IMR-90 (cell line): Measurements from ENCODE around the gene TSPAN33. TPM values are rescaled to one million over a fixed set of nuclear protein-coding genes. Genes with fewer than 3 reads are reported as not detected.

Experiments
- ATAC-seq: fragments of 200-7000 bp; cut with Tn5 transposase; 2 replicates; pipeline ENCODE4 v1.9.1; 2020; ENCODE audit warnings: low read depth, mild to moderate bottlenecking, moderate library complexity
- BruUV-seq: library from RNA; stranded (reverse); fragments of 400-500 nt; replicated peaks from 2 replicates; lab custom pipeline; 2021; lab: Mats Ljungman, UMichigan
- CTCF ChIA-PET: fragments of 300-600 bp; formaldehyde crosslinking; extraction: SDS; loops from one replicate; lab custom pipeline; 2021; ENCODE audit warnings: antibody characterized with exemption; lab: Yijun Ruan, JAX
- POLR2A ChIA-PET: fragments of 300-600 bp; sonication (Branson Sonifier 250); formaldehyde crosslinking; loops from one replicate; lab custom pipeline; 2022; ENCODE audit warnings: antibody characterized with exemption; ENCODE audit not compliant: unreplicated experiment; lab: Charles Lee
- DNase-seq: peaks from one replicate; pipeline ENCODE4 v3.0.0; 2013
- H2AFZ ChIP-seq: replicated peaks from 2 replicates; pipeline ENCODE3; 2013; ENCODE audit warnings: low read length, mild to moderate bottlenecking; ENCODE audit not compliant: poor library complexity
- H2AK5ac ChIP-seq: 2 replicates; pipeline ENCODE4 v1.6.1; 2013; ENCODE audit warnings: low read depth, low read length, inconsistent platforms
- H2AK9ac ChIP-seq: replicated peaks from 2 replicates; pipeline ENCODE3; 2013; ENCODE audit warnings: mild to moderate bottlenecking, low read depth, low read length, moderate library complexity; ENCODE audit not compliant: poor library complexity
- H2BK120ac ChIP-seq: 2 replicates; pipeline ENCODE4 v1.6.1; 2013; ENCODE audit warnings: low read depth, low read length, inconsistent platforms
- H2BK15ac ChIP-seq: 3 replicates; pipeline ENCODE4 v1.6.1; 2013; ENCODE audit warnings: low read depth, low read length, inconsistent platforms
- H2BK20ac ChIP-seq: 2 replicates; pipeline ENCODE4 v1.6.1; 2013; ENCODE audit warnings: low read depth, mild to moderate bottlenecking, inconsistent platforms, low read length, moderate library complexity
- H2BK5ac ChIP-seq: 2 replicates; pipeline ENCODE4 v1.6.1; 2013; ENCODE audit warnings: mild to moderate bottlenecking, low read depth, low read length, inconsistent platforms; ENCODE audit not compliant: poor library complexity, severe bottlenecking
- H3K14ac ChIP-seq: replicated peaks from 2 replicates; pipeline ENCODE4 v1.6.1; 2013; ENCODE audit warnings: low read depth, low read length, inconsistent platforms
- H3K18ac ChIP-seq: 2 replicates; pipeline ENCODE4 v1.6.1; 2013; ENCODE audit warnings: low read depth, low read length, control low read depth
- H3K23ac ChIP-seq: 2 replicates; pipeline ENCODE4 v1.6.1; 2013; ENCODE audit warnings: low read depth, low read length, inconsistent platforms
- H3K27ac ChIP-seq: 2 replicates; pipeline ENCODE4 v1.5.1; 2013; ENCODE audit warnings: mild to moderate bottlenecking, control low read depth, low read length; ENCODE audit not compliant: insufficient read depth
- H3K27me3 ChIP-seq: 2 replicates; pipeline ENCODE4 v1.6.1; 2013; ENCODE audit warnings: low read length; ENCODE audit not compliant: control insufficient read depth, insufficient read depth
- H3K36me3 ChIP-seq: 2 replicates; pipeline ENCODE4 v1.6.1; 2013; ENCODE audit warnings: low read length, mixed read lengths; ENCODE audit not compliant: control insufficient read depth, insufficient read depth
- H3K4ac ChIP-seq: 2 replicates; pipeline ENCODE4 v1.6.1; 2013; ENCODE audit warnings: low read depth, low read length, inconsistent platforms
- H3K4me1 ChIP-seq: 2 replicates; pipeline ENCODE4 v1.6.1; 2013; ENCODE audit warnings: low read length, mixed read lengths; ENCODE audit not compliant: control insufficient read depth, insufficient read depth
- H3K4me2 ChIP-seq: 2 replicates; pipeline ENCODE4 v1.6.1; 2013; ENCODE audit warnings: low read depth, mild to moderate bottlenecking, control low read depth, low read length, moderate library complexity
- H3K4me3 ChIP-seq: 2 replicates; pipeline ENCODE4 v1.5.1; 2013; ENCODE audit warnings: low read depth, mild to moderate bottlenecking, control low read depth, low read length, moderate library complexity; ENCODE audit not compliant: insufficient read depth
- H3K56ac ChIP-seq: 2 replicates; pipeline ENCODE4 v1.6.1; 2013; ENCODE audit warnings: low read length, inconsistent platforms; ENCODE audit not compliant: insufficient read depth; ENCODE audit errors: extremely low read depth
- H3K79me1 ChIP-seq, 2 experiments: 2 replicates each; pipeline ENCODE4 v1.6.1; 2013; ENCODE audit warnings: low read length in 2 of 2, inconsistent platforms in 1 of 2, low read depth in 1 of 2
- H3K9ac ChIP-seq: 2 replicates; pipeline ENCODE4 v1.6.1; 2013; ENCODE audit warnings: low read depth, low read length, control low read depth
- H3K9me1 ChIP-seq: 2 replicates; pipeline ENCODE4 v1.6.1; 2013; ENCODE audit warnings: low read length, inconsistent platforms; ENCODE audit not compliant: insufficient read depth
- H3K9me3 ChIP-seq: 2 replicates; pipeline ENCODE4 v1.6.1; 2013; ENCODE audit warnings: low read length; ENCODE audit not compliant: control insufficient read depth, insufficient read depth
- H4K20me1 ChIP-seq: 2 replicates; pipeline ENCODE4 v1.6.1; 2013; ENCODE audit warnings: low read length, inconsistent platforms; ENCODE audit not compliant: insufficient read depth
- H4K5ac ChIP-seq: 2 replicates; pipeline ENCODE4 v1.6.1; 2013; ENCODE audit warnings: mild to moderate bottlenecking, low read depth, low read length, control low read depth
- H4K8ac ChIP-seq, 2 experiments: 2 replicates each; pipeline ENCODE4 v1.6.1; 2013; ENCODE audit warnings: low read depth in 2 of 2, low read length in 2 of 2, control low read depth in 1 of 2, inconsistent platforms in 1 of 2
- H4K91ac ChIP-seq: 2 replicates; pipeline ENCODE4 v1.6.1; 2013; ENCODE audit warnings: low read depth, low read length, inconsistent platforms; ENCODE audit not compliant: insufficient read depth
- CEBPB ChIP-seq: IDR thresholded peaks from 2 replicates; pipeline ENCODE4 v1.6.1; 2012; ENCODE audit warnings: low read depth, low read length, improper control_type of control experiment
- CHD1 ChIP-seq: IDR thresholded peaks from 2 replicates; pipeline ENCODE4 v1.6.1; 2012; ENCODE audit warnings: low read depth, low read length, improper control_type of control experiment
- CTCF ChIP-seq: conservative IDR thresholded peaks from 2 replicates; pipeline ENCODE4 v1.5.1; 2012; ENCODE audit warnings: mild to moderate bottlenecking, low read depth, low read length, improper control_type of control experiment
- FOS ChIP-seq: fragments of 150-350 bp; IDR thresholded peaks from 2 replicates; pipeline ENCODE4 v1.6.1; 2016; ENCODE audit warnings: low read depth, low read length
- MAZ ChIP-seq: IDR thresholded peaks from 2 replicates; pipeline ENCODE4 v1.6.1; 2012; ENCODE audit warnings: low read depth, mild to moderate bottlenecking, low read length, improper control_type of control experiment, moderate library complexity, borderline replicate concordance
- MXI1 ChIP-seq: IDR thresholded peaks from 2 replicates; pipeline ENCODE4 v1.6.1; 2012; ENCODE audit warnings: low read depth, mild to moderate bottlenecking, low read length, moderate library complexity, borderline replicate concordance
- POLR2A ChIP-seq: IDR thresholded peaks from 2 replicates; pipeline ENCODE4 v1.6.1; 2012; ENCODE audit warnings: mild to moderate bottlenecking, low read depth, low read length
- RAD21 ChIP-seq: IDR thresholded peaks from 2 replicates; pipeline ENCODE4 v1.6.1; 2012; ENCODE audit warnings: low read length, improper control_type of control experiment
- WGBS, 2 experiments: methylation state at CpG; one replicate each; pipeline versions ENCODE4 v1.1.5 to v1.1.7; 2013; ENCODE audit warnings: missing lambda C conversion rate in 2 of 2; ENCODE audit not compliant: insufficient read length in 1 of 2; ENCODE audit errors: extremely low coverage in 2 of 2; 5-methylcytosine and 5-hydroxymethylcytosine counted together
- dilution Hi-C: fragments of 300-500 bp; cut with HindIII; formaldehyde crosslinking; loops from one replicate; pipeline ENCODE4 v1.14.3; 2018; ENCODE audit warnings: low sequenced_read_pairs; ENCODE audit not compliant: unreplicated experiment
- in situ Hi-C: fragments of 300-500 bp; cut with MboI; formaldehyde crosslinking; loops from 3 replicates; pipeline ENCODE4 v1.14.3; 2019; ENCODE audit warnings: low sequenced_read_pairs, inconsistent platforms, mixed read lengths
- intact Hi-C: fragments of 100-400 bp; cut with micrococcal nuclease; formaldehyde crosslinking; loops from 2 replicates; pipeline ENCODE4 v1.10.0; 2022
- polyA plus RNA-seq, 3 experiments: library from polyadenylated mRNA; depleted of rRNA; stranded (reverse); fragments of >200 nt; gene quantifications; 2 replicates each; pipeline ENCODE4 v1.2.3, GENCODE V29; 2012; ENCODE audit warnings: low replicate concordance in 1 of 3
- total RNA-seq: library from RNA; depleted of rRNA; stranded (reverse); fragments of >200 nt; gene quantifications from 2 replicates; pipeline ENCODE4 v1.2.3, GENCODE V29; 2012
- TF ChIP-seq, protein P1 (sequence below): fragments of 150-350 bp; IDR thresholded peaks from 2 replicates; pipeline ENCODE4 v1.6.1; 2016; ENCODE audit warnings: low read depth, mild to moderate bottlenecking, low read length, moderate library complexity, borderline replicate concordance

Gene TSPAN33
- total and polyA plus RNA-seq, 2 of the 4 experiments (the other 2 are of a cell fraction), result 0.17 to 0.36 TPM

GRCh38 chr7:129136887-129137642 is 7.4 kb upstream of the TSPAN33 start:
- Histone ChIP-seq H3K4me3 (no peak overlapping the region), H2AFZ (no peak overlapping the region), H2BK15ac (no peak overlapping the region), H4K8ac (no peak overlapping the region), H3K79me1 (no peaks in the 10 kb centered on the region), H4K91ac (no peak overlapping the region), H3K9me3 (no peaks in the 10 kb centered on the region), H2AK9ac (no peak overlapping the region), H3K4me1 (no peaks in the 10 kb centered on the region), H2BK20ac (no peak overlapping the region), H2BK120ac (no peak overlapping the region), H2AK5ac (no peak overlapping the region), H3K18ac (no peak overlapping the region), H3K4me2 (no peak overlapping the region), H3K36me3 (no peaks in the 10 kb centered on the region), H3K27ac (no peak overlapping the region), H3K9ac (no peak overlapping the region), H4K5ac (no peak overlapping the region), H4K20me1 (no peaks in the 10 kb centered on the region), H3K27me3 (peaks cover 32% of the 10 kb centered on the region), H2BK5ac (no peak overlapping the region), H3K23ac (no peak overlapping the region), H3K56ac (no peak overlapping the region), H3K9me1 (no peaks in the 10 kb centered on the region; the same call in 1 of the 2 replicates), H3K14ac (no peak overlapping the region), H3K4ac (no peak overlapping the region)
- ChIA-PET POLR2A (no interaction called here), CTCF (interaction anchor here (0.6 kb wide), 1 partner anchor 853 kb away, joined by 4 read pairs; no protein-coding TSS in a partner anchor)
- dilution Hi-C loops (no loop called here), in situ Hi-C loops (no loop called here), intact Hi-C loops (no loop called here)
- TF ChIP-seq FOS (no peak), MXI1 (no peak), POLR2A (no peak), CEBPB (no peak), MAZ (no peak), CTCF (no peak), CHD1 (no peak), RAD21 (no peak)
- TF ChIP-seq, protein P1, sequence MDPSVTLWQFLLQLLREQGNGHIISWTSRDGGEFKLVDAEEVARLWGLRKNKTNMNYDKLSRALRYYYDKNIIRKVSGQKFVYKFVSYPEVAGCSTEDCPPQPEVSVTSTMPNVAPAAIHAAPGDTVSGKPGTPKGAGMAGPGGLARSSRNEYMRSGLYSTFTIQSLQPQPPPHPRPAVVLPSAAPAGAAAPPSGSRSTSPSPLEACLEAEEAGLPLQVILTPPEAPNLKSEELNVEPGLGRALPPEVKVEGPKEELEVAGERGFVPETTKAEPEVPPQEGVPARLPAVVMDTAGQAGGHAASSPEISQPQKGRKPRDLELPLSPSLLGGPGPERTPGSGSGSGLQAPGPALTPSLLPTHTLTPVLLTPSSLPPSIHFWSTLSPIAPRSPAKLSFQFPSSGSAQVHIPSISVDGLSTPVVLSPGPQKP, result no peak
- no TSS peak for BruUV-seq
- no peak for DNase-seq
- no CpG with 5 or more reads among the region's 3 CpGs for WGBS, 2 experiments
- ATAC-seq, result no peak
